ENCODE measurements around the gene ZBP1.

ZBP1 gene

GRCh38 chr20:57658447-57658832 lies 38.2 kb upstream of the ZBP1 start:
- peak; percentile 28 for DNase-seq

GRCh38 chr20:57657535-57658446 lies 37.6 kb upstream of the ZBP1 start:
- peak; percentile 86 for DNase-seq

GRCh38 chr20:57656821-57657534 lies 36.8 kb upstream of the ZBP1 start:
- no peak for DNase-seq

GRCh38 chr20:57656252-57656820 lies 36.1 kb upstream of the ZBP1 start:
- DNase-seq, result no peak

GRCh38 chr20:57655809-57656155 lies 35.6 kb upstream of the ZBP1 start:
- DNase-seq, result no peak

- no peak for DNase-seq
These were observed 35.0 kb upstream of the ZBP1 start for GRCh38 chr20:57654998-57655808.

GRCh38 chr20:57654363-57654997 lies 34.3 kb upstream of the ZBP1 start:
- peak; percentile 62 for DNase-seq

GRCh38 chr20:57653910-57654309 lies 33.7 kb upstream of the ZBP1 start:
- DNase-seq, result no peak

GRCh38 chr20:57653546-57653900 lies 33.3 kb upstream of the ZBP1 start:
- no peak for DNase-seq

- DNase-seq, result no peak
These were observed 32.6 kb upstream of the ZBP1 start for GRCh38 chr20:57652606-57653545.

- no peak for DNase-seq
These were observed 31.8 kb upstream of the ZBP1 start for GRCh38 chr20:57651881-57652605.

- peak; percentile 8 for DNase-seq
These were observed 30.7 kb upstream of the ZBP1 start for GRCh38 chr20:57650756-57651483.

GRCh38 chr20:57650266-57650665 lies 30.0 kb upstream of the ZBP1 start:
- no peak for DNase-seq

- DNase-seq, result no peak
These were observed 29.4 kb upstream of the ZBP1 start for GRCh38 chr20:57649617-57650015.

- DNase-seq, result no peak
These were observed 28.8 kb upstream of the ZBP1 start for GRCh38 chr20:57648878-57649616.

- DNase-seq, result no peak
These were observed 27.9 kb upstream of the ZBP1 start for GRCh38 chr20:57647933-57648785.

GRCh38 chr20:57647006-57647932 lies 27.0 kb upstream of the ZBP1 start:
- no peak for DNase-seq
